DMS79 (cell line): ENCODE data around the gene HLA-DMA.

ENCODE experiments used
- DNase-seq: peaks from one replicate; lab custom pipeline; 2025; lab: John Stamatoyannopoulos, UW

HLA-DMA gene

GRCh38 chr6:32952817-32953739 is at the start of gene HLA-DMA:
Gene HLA-DMA, minus strand, starts transcription at chr6:32953097. Its CDS starts 61 bp downstream, at chr6:32953036.
- no peak for DNase-seq

- DNase-seq, result no peak
Measured at GRCh38 chr6:33001685-33002084, 48.8 kb upstream of the HLA-DMA start.

- no peak for DNase-seq
Measured at GRCh38 chr6:33000055-33000454, 47.2 kb upstream of the HLA-DMA start.

GRCh38 chr6:32995448-32995847 is 42.6 kb upstream of the HLA-DMA start:
- no peak for DNase-seq

- no peak for DNase-seq
Measured at GRCh38 chr6:32993363-32993973, 40.6 kb upstream of the HLA-DMA start.

GRCh38 chr6:32991972-32992371 is 39.1 kb upstream of the HLA-DMA start:
- no peak for DNase-seq

- no peak for DNase-seq
Measured at GRCh38 chr6:32989368-32989767, 36.5 kb upstream of the HLA-DMA start.

GRCh38 chr6:32984622-32985389 is 31.9 kb upstream of the HLA-DMA start:
- DNase-seq, result peak; percentile 60

GRCh38 chr6:32983964-32984621 is 31.2 kb upstream of the HLA-DMA start:
- no peak for DNase-seq

GRCh38 chr6:32983493-32983848 is 30.6 kb upstream of the HLA-DMA start:
- DNase-seq, result no peak

- no peak for DNase-seq
Measured at GRCh38 chr6:32982702-32983492, 30.0 kb upstream of the HLA-DMA start.

- DNase-seq, result peak; percentile 90
Measured at GRCh38 chr6:32982084-32982701, 29.3 kb upstream of the HLA-DMA start.

GRCh38 chr6:32980488-32981038 is 27.7 kb upstream of the HLA-DMA start:
- no peak for DNase-seq

- no peak for DNase-seq
Measured at GRCh38 chr6:32979720-32980487, 27.0 kb upstream of the HLA-DMA start.

GRCh38 chr6:32977953-32978324 is 25.0 kb upstream of the HLA-DMA start:
- no peak for DNase-seq

GRCh38 chr6:32977272-32977952 is 24.5 kb upstream of the HLA-DMA start:
- no peak for DNase-seq

- DNase-seq, result no peak
Measured at GRCh38 chr6:32976334-32977069, 23.6 kb upstream of the HLA-DMA start.

- DNase-seq, result no peak
Measured at GRCh38 chr6:32975886-32976285, 23.0 kb upstream of the HLA-DMA start.
